ENCODE data around the gene ITPKB.
A peak's percentile ranks its signal among the peaks of the same experiment; 100 is the strongest.

Gene ITPKB

DNA sequence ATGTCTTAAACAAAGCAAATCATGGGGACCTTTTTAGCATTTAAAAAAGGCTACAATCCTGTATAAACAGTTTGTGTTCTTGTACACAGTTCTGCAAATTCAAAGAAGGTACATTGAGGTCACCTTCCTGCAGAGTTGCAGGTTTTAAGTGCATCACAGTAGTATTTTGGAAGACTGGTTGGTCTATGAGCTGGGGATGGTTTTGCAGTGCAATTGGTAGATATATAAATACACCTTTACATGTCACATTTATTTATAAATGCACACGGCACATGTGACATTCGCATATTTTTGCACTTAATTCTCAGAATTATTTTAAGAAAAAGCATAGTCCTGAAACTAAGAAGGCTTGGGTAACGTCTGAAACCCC lies 599 bp upstream of the ITPKB start:
- Histone ChIP-seq H3K9ac (ENCODE audit: low read length in 5 of 5) (peak overlapping the region in 2 of 5 donors; percentile 4 to 16), H3K4me1 (ENCODE audit: control insufficient read depth in 5 of 5, insufficient read depth in 5 of 5, low read length in 5 of 5) (peaks cover 6 to 47% (median 40%) of the 10 kb centered on the region in 5 donors), H3K36me3 (ENCODE audit: control insufficient read depth in 5 of 5, insufficient read depth in 5 of 5, low read length in 5 of 5) (peaks cover 0 to 16% (median 10%) of the 10 kb centered on the region in 5 donors), H3K27me3 (ENCODE audit: control insufficient read depth in 5 of 5, insufficient read depth in 4 of 5, low read length in 5 of 5) (no peaks in the 10 kb centered on the region), H3K9me3 (ENCODE audit: control insufficient read depth in 5 of 5, low read length in 5 of 5) (peaks cover 0 to 2% (median 0%) of the 10 kb centered on the region in 5 donors), H3K27ac (ENCODE audit: low read depth, low read length) (peak overlapping the region; percentile 87), H3K4me3 (ENCODE audit: low read depth in 1 of 5, low read length in 5 of 5) (peak overlapping the region in 4 of 5 donors; percentile 32 to 93 (median 90))

DNA sequence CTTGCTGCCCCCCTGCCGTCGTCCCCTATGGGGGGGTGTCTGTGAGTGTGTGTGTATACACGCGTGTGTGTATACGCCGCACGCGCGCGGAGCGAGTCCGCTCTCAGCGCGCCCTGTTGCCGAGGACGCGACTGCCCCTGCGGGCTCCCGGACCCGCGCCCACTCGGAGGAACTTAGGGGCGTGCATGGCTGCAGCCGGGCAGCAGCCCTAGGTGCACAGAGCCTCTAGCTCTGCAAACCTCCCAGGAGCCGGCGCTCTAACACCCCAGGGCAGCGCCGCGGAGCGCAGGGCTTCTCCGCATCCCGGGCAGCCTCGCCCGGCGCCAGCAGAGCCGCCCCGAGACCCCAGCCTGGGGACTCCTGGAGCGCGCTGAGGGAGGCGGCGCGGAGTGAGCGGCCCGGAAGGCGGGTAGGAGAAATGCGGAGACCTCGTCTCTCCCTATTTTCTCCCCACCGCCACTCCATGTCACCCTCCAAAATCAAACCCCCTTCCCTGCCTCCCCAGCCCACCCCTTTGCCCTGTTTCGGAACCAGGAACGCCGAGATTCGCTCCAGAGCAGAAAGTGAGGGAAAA lies 574 bp downstream of the ITPKB start:
- peaks cover 6 to 56% (median 52%) of the 10 kb centered on the region in 5 donors for H3K4me1 ChIP-seq (ENCODE audit: control insufficient read depth in 5 of 5, insufficient read depth in 5 of 5, low read length in 5 of 5)

DNA sequence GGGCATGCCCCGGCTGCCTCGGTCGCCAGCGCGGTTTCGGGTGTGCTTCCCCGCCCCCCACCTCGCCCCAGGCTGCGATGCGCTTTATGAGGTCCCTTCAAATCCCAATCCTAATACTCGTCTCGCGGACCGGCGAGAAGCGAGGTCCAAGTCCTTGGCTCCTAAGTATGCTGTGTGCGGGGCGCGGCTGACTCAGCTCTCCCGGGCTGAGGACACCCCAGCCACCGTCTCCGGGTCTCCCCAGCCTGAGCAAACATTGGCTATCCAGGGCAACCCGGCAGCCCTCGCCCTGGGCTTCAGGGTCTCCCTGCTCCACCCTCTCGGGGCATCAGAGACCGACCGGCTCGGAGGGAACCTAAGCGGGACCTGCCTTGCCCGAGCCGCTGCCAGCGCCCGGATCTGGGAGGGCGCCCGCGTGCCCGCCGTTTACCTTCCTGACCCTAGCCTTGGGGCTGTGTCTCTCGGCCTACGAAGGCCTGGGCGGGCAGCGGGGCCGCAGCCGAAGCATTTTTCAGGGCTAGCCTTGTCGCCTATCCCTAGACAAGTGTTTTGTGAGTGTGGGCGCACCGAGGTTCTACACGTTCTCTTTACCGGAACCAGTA lies 1.2 kb downstream of the ITPKB start:
- Histone ChIP-seq H3K9me3 (ENCODE audit: control insufficient read depth in 5 of 5, low read length in 5 of 5) (peaks cover 0 to under 1% (median 0%) of the 10 kb centered on the region in 5 donors), H3K4me3 (ENCODE audit: low read depth in 1 of 5, low read length in 5 of 5) (peak overlapping the region; percentile 65 to 93 (median 90)), H3K9ac (ENCODE audit: low read length in 5 of 5) (peak overlapping the region in 4 of 5 donors; percentile 78 to 89 (median 84)), H3K27me3 (ENCODE audit: control insufficient read depth in 5 of 5, insufficient read depth in 4 of 5, low read length in 5 of 5) (no peaks in the 10 kb centered on the region), H3K36me3 (ENCODE audit: control insufficient read depth in 5 of 5, insufficient read depth in 5 of 5, low read length in 5 of 5) (peaks cover 0 to 27% (median 19%) of the 10 kb centered on the region in 5 donors), H3K4me1 (ENCODE audit: control insufficient read depth in 5 of 5, insufficient read depth in 5 of 5, low read length in 5 of 5) (peaks cover 9 to 61% (median 55%) of the 10 kb centered on the region in 5 donors), H3K27ac (ENCODE audit: low read depth, low read length) (peak overlapping the region; percentile 87)

More for the DNA sequence above, 574 bp downstream of the ITPKB start:
- Histone ChIP-seq H3K36me3 (ENCODE audit: control insufficient read depth in 5 of 5, insufficient read depth in 5 of 5, low read length in 5 of 5) (peaks cover 0 to 26% (median 16%) of the 10 kb centered on the region in 5 donors), H3K4me3 (ENCODE audit: low read depth in 1 of 5, low read length in 5 of 5) (peak overlapping the region; percentile 89 to 96 (median 91)), H3K27ac (ENCODE audit: low read depth, low read length) (peak overlapping the region; percentile 87), H3K9me3 (ENCODE audit: control insufficient read depth in 5 of 5, low read length in 5 of 5) (peaks cover 0 to 2% (median 0%) of the 10 kb centered on the region in 5 donors), H3K9ac (ENCODE audit: low read length in 5 of 5) (peak overlapping the region; percentile 78 to 89 (median 87)), H3K27me3 (ENCODE audit: control insufficient read depth in 5 of 5, insufficient read depth in 4 of 5, low read length in 5 of 5) (no peaks in the 10 kb centered on the region)

DNA sequence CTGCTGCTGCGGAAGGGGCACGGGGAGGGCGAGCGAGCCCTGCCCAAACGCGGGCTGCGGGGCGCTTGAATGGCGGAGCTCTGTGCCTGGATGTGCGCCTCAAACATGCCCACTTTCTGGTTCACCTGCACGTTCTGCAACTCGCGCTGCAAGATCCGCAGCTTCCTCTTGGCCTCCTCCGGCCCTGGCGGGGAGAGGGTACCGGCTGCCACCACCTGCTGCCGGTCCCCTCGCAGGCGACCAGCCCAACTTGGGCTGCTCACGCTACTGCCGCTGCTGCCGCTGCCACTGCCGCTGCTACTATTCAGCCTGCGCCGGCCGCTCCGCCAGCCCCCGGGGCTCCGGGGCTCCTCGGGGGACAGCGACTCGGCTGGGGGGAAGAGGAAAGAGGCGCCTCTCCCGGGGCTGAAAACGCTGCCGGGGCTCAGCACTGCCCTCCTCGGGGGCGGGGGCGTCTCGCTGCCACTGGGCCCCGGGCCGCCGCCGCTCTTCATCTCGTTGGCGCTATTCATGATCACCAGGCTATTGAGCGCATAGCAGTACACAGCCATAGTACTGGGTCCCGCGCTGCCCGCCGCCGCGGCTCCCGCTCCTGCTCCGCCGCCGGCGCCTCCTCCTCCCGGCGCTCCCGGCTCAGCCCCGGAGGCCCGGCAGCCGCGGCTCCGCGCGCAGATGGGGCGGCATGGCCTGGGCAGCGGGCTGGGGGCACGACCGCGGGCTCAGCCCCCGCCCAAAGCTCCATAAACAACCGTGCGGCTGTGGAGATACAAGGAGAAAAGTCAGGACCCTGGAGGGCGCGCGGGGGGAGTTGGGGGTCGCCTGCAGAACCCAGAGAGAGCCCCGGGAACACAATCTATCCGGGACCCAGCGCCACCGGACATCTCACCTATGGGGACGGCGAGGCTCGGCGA lies 1.9 kb downstream of the ITPKB start:
- no peaks in the 10 kb centered on the region for H3K9me3 ChIP-seq (ENCODE audit: control insufficient read depth in 5 of 5, low read length in 5 of 5)
- H3K4me1 ChIP-seq (ENCODE audit: control insufficient read depth in 5 of 5, insufficient read depth in 5 of 5, low read length in 5 of 5): peaks cover 11 to 65% (median 58%) of the 10 kb centered on the region in 5 donors
- peak overlapping the region; percentile 64 to 93 (median 90) for H3K4me3 ChIP-seq (ENCODE audit: low read depth in 1 of 5, low read length in 5 of 5)
- H3K27me3 ChIP-seq (ENCODE audit: control insufficient read depth in 5 of 5, insufficient read depth in 4 of 5, low read length in 5 of 5): no peaks in the 10 kb centered on the region
- peaks cover 0 to 29% (median 21%) of the 10 kb centered on the region in 5 donors for H3K36me3 ChIP-seq (ENCODE audit: control insufficient read depth in 5 of 5, insufficient read depth in 5 of 5, low read length in 5 of 5)
- peak overlapping the region in 4 of 5 donors; percentile 78 to 89 (median 84) for H3K9ac ChIP-seq (ENCODE audit: low read length in 5 of 5)
- H3K27ac ChIP-seq (ENCODE audit: low read depth, low read length): peak overlapping the region; percentile 87

DNA sequence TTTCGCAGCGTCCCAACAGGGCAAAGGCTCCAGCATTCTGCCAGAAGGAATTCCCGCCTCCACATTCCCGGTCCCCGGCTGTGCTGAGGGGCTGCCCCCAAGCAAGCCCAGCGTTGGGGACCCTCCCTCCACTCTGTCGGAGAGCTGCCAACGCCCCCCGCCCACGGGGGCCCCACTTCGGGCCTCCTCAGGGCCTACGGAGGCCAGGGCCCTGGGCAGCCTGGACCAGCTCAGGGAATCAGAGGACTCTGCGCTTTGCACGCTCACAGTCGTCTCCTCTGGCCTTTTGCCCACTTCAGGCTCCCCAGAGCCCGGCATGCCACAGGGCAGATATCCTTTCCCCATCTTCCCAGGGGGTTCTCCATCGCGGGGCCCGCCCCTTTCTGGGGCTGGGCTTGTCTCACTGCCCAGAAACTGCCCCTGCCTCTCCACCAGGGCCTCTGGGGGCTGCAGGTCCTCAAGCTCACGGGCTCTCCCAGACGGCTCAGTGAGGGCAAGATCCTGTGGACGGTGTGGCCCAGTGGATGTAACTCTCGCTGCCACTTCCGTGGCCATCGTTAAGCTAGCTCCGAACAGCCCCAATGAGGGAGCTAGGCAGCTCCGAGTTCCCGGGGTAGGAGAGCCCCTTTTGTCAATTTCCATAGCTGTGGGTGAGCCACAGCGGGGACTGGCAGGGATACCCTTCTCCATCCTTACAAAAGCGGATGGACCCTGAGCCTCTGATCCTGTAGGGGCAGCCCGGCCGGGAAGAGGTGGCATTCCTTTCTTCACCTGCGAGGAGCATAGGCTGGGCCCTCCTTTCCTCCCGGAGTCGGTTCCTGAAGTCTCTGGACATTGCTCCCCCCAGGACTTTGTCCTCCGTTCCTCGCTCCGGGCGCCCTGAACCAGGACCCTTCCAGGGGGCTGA lies 2.8 kb downstream of the ITPKB start:
- Histone ChIP-seq H3K27me3 (ENCODE audit: control insufficient read depth in 5 of 5, insufficient read depth in 4 of 5, low read length in 5 of 5) (no peaks in the 10 kb centered on the region), H3K9ac (ENCODE audit: low read length in 5 of 5) (peak overlapping the region in 4 of 5 donors; percentile 53 to 89 (median 54)), H3K4me3 (ENCODE audit: low read depth in 1 of 5, low read length in 5 of 5) (peak overlapping the region; percentile 64 to 93 (median 90)), H3K27ac (ENCODE audit: low read depth, low read length) (peak overlapping the region; percentile 87), H3K36me3 (ENCODE audit: control insufficient read depth in 5 of 5, insufficient read depth in 5 of 5, low read length in 5 of 5) (peaks cover 0 to 29% (median 21%) of the 10 kb centered on the region in 5 donors), H3K9me3 (ENCODE audit: control insufficient read depth in 5 of 5, low read length in 5 of 5) (no peaks in the 10 kb centered on the region), H3K4me1 (ENCODE audit: control insufficient read depth in 5 of 5, insufficient read depth in 5 of 5, low read length in 5 of 5) (peaks cover 11 to 70% (median 63%) of the 10 kb centered on the region in 5 donors)

- Histone ChIP-seq H3K4me3 (ENCODE audit: low read depth in 1 of 5, low read length in 5 of 5) (peak overlapping the region; percentile 59 to 93 (median 90)), H3K36me3 (ENCODE audit: control insufficient read depth in 5 of 5, insufficient read depth in 5 of 5, low read length in 5 of 5) (peaks cover 0 to 29% (median 21%) of the 10 kb centered on the region in 5 donors), H3K27ac (ENCODE audit: low read depth, low read length) (peak overlapping the region; percentile 87), H3K9ac (ENCODE audit: low read length in 5 of 5) (peak overlapping the region in 1 of 5 donors; percentile 48), H3K27me3 (ENCODE audit: control insufficient read depth in 5 of 5, insufficient read depth in 4 of 5, low read length in 5 of 5) (no peaks in the 10 kb centered on the region), H3K4me1 (ENCODE audit: control insufficient read depth in 5 of 5, insufficient read depth in 5 of 5, low read length in 5 of 5) (peaks cover 11 to 71% (median 67%) of the 10 kb centered on the region in 5 donors), H3K9me3 (ENCODE audit: control insufficient read depth in 5 of 5, low read length in 5 of 5) (no peaks in the 10 kb centered on the region)
Measured at GRCh38 chr1:226735576-226735975, 3.5 kb downstream of the ITPKB start.

- no peaks in the 10 kb centered on the region for H3K27me3 ChIP-seq (ENCODE audit: control insufficient read depth in 5 of 5, insufficient read depth in 4 of 5, low read length in 5 of 5)
- H3K27ac ChIP-seq (ENCODE audit: low read depth, low read length): peak overlapping the region; percentile 87
- H3K9ac ChIP-seq (ENCODE audit: low read length in 5 of 5): peak overlapping the region in 2 of 5 donors; percentile 42 to 71
- peaks cover 0 to 34% (median 21%) of the 10 kb centered on the region in 5 donors for H3K36me3 ChIP-seq (ENCODE audit: control insufficient read depth in 5 of 5, insufficient read depth in 5 of 5, low read length in 5 of 5)
- H3K4me1 ChIP-seq (ENCODE audit: control insufficient read depth in 5 of 5, insufficient read depth in 5 of 5, low read length in 5 of 5): peaks cover 8 to 72% (median 68%) of the 10 kb centered on the region in 5 donors
- peak overlapping the region; percentile 34 to 93 (median 90) for H3K4me3 ChIP-seq (ENCODE audit: low read depth in 1 of 5, low read length in 5 of 5)
- no peaks in the 10 kb centered on the region for H3K9me3 ChIP-seq (ENCODE audit: control insufficient read depth in 5 of 5, low read length in 5 of 5)
Measured at GRCh38 chr1:226734611-226735153, 4.4 kb downstream of the ITPKB start.

- Histone ChIP-seq H3K4me1 (ENCODE audit: control insufficient read depth in 5 of 5, insufficient read depth in 5 of 5, low read length in 5 of 5) (peaks cover 7 to 73% (median 66%) of the 10 kb centered on the region in 5 donors), H3K9me3 (ENCODE audit: control insufficient read depth in 5 of 5, low read length in 5 of 5) (no peaks in the 10 kb centered on the region)
Measured at GRCh38 chr1:226733876-226734275, 5.2 kb downstream of the ITPKB start.

More at GRCh38 chr1:226733876-226734275, 5.2 kb downstream of the ITPKB start:
- Histone ChIP-seq H3K27me3 (ENCODE audit: control insufficient read depth in 5 of 5, insufficient read depth in 4 of 5, low read length in 5 of 5) (no peaks in the 10 kb centered on the region), H3K27ac (ENCODE audit: low read depth, low read length) (peak overlapping the region; percentile 21), H3K36me3 (ENCODE audit: control insufficient read depth in 5 of 5, insufficient read depth in 5 of 5, low read length in 5 of 5) (peaks cover 0 to 35% (median 22%) of the 10 kb centered on the region in 5 donors), H3K4me3 (ENCODE audit: low read depth in 1 of 5, low read length in 5 of 5) (peak overlapping the region in 4 of 5 donors; percentile 31 to 93 (median 90)), H3K9ac (ENCODE audit: low read length in 5 of 5) (peak overlapping the region in 2 of 5 donors; percentile 19 to 71)

Measured in subcutaneous abdominal adipose tissue (tissue), 5 donors.